Calu3 (cell line): ENCODE measurements around the gene HLA-B. TPM values are rescaled to one million over a fixed set of nuclear protein-coding genes. Genes with fewer than 3 reads are reported as not detected.

Experiments used
- BruUV-seq: library from RNA; stranded (reverse); fragments of 400-500 nt; replicated peaks from 2 replicates; lab custom pipeline; 2021; lab: Mats Ljungman, UMichigan
- CTCF ChIA-PET: fragments of 300-600 bp; sonication (Branson Sonifier 250); formaldehyde crosslinking; loops from one replicate; lab custom pipeline; 2022; ENCODE audit warnings: antibody characterized with exemption; lab: Charles Lee
- DNase-seq: peaks from one replicate; pipeline ENCODE4 v3.0.0; 2022
- H3K27ac Mint-ChIP-seq: one replicate; pipeline ENCODE4 v1.8.0; 2022; ENCODE audit warnings: mixed read lengths; ENCODE audit not compliant: unreplicated experiment
- H3K27me3 Mint-ChIP-seq: one replicate; pipeline ENCODE4 v1.8.0; 2022; ENCODE audit warnings: mixed read lengths; ENCODE audit not compliant: unreplicated experiment
- H3K36me3 Mint-ChIP-seq: one replicate; pipeline ENCODE4 v1.8.0; 2022; ENCODE audit warnings: mild to moderate bottlenecking, moderate library complexity, mixed read lengths; ENCODE audit not compliant: insufficient read depth, unreplicated experiment
- H3K4me1 Mint-ChIP-seq: one replicate; pipeline ENCODE4 v1.8.0; 2022; ENCODE audit warnings: mild to moderate bottlenecking, low read depth, mixed read lengths; ENCODE audit not compliant: unreplicated experiment
- H3K4me3 Mint-ChIP-seq: one replicate; pipeline ENCODE4 v1.8.0; 2022; ENCODE audit warnings: mild to moderate bottlenecking, low read depth, moderate library complexity, mixed read lengths; ENCODE audit not compliant: unreplicated experiment
- H3K9me3 Mint-ChIP-seq: one replicate; pipeline ENCODE4 v1.8.0; 2022; ENCODE audit warnings: low read depth, mixed read lengths; ENCODE audit not compliant: unreplicated experiment
- intact Hi-C: fragments of 100-400 bp; cut with micrococcal nuclease; formaldehyde crosslinking; loops from one replicate; pipeline ENCODE4 v1.10.0; 2022; ENCODE audit not compliant: unreplicated experiment
- total RNA-seq: library from RNA; stranded (reverse); gene quantifications from 2 replicates; pipeline ENCODE4 v1.2.3, GENCODE V29; 2022
- TF ChIP-seq, protein P1 (sequence below): fragments of 200-600 bp; IDR thresholded peaks from one replicate; pipeline ENCODE4 v1.8.0; 2022; ENCODE audit warnings: antibody characterized with exemption; ENCODE audit not compliant: unreplicated experiment

Gene HLA-B
- total RNA-seq, 1 experiment from 2014 or later = 1,078 TPM

DNA sequence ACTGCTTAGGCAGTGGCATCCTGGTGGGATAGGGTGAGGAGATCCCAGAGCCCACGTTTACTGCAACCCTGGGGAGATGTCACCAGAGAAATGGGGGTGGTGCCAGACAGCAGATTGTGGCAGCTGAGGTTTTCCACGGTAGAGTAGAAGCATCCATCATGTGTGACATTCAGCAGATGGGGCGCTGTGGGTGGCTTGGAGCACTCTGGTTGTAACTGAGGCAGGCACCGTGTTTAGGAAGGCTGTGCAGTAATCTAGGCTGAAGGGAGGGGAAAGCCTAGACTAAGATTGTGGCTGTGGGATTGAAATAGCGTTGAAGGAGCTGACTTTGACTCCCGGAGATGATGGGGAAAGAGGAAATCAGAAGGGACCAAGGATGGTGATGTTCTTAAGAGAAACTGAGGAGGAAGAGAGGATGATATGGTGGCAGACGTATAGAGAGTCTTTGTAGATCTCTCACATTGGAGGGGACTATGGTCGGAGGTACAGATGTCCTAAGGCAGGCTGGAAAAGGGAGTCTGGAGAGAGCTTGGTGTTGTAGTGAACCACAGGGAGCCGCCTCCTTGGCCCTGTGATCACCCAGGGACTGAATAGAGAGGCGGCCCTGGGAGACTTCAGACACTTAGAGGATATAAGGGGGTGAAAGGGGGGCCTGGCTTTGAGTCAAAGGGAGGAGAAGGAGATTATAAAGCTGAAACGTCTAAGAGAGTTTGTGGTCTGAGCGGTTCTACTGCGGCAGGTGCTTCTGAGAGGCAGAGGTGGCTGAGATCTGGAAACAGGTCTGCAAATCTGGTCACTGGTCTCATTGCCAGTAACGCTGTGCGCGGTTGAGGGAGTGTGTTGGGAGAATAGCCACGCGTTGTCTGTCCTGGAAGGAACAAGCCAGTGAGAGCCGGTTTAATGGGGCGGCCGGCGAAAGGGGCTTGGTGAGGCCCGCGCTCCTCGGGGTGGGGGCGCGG, 45.6 kb upstream of the HLA-B start:
- Mint-ChIP-seq H3K9me3 (no peaks in the 10 kb centered on the region), H3K27ac (peak overlapping the region; percentile 64), H3K36me3 (peaks cover 64% of the 10 kb centered on the region), H3K4me1 (peaks cover 58% of the 10 kb centered on the region), H3K4me3 (peak overlapping the region; percentile 95), H3K27me3 (no peaks in the 10 kb centered on the region)
- DNase-seq = no peak
- BruUV-seq = no TSS peak
- CTCF ChIA-PET = interaction anchor here (0.6 to 5.5 kb wide), 5 partner anchors 20 to 196 kb away, joined by 3 to 84 read pairs (median 4); no protein-coding TSS in a partner anchor
- intact Hi-C loops = loop anchor here (5.0 kb wide), 1 partner anchor 145 kb away; the partner anchor contains the start of genes ATP6V1G2 and NFKBIL1
- TF ChIP-seq, protein P1, sequence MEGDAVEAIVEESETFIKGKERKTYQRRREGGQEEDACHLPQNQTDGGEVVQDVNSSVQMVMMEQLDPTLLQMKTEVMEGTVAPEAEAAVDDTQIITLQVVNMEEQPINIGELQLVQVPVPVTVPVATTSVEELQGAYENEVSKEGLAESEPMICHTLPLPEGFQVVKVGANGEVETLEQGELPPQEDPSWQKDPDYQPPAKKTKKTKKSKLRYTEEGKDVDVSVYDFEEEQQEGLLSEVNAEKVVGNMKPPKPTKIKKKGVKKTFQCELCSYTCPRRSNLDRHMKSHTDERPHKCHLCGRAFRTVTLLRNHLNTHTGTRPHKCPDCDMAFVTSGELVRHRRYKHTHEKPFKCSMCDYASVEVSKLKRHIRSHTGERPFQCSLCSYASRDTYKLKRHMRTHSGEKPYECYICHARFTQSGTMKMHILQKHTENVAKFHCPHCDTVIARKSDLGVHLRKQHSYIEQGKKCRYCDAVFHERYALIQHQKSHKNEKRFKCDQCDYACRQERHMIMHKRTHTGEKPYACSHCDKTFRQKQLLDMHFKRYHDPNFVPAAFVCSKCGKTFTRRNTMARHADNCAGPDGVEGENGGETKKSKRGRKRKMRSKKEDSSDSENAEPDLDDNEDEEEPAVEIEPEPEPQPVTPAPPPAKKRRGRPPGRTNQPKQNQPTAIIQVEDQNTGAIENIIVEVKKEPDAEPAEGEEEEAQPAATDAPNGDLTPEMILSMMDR = no peak

- H3K27ac Mint-ChIP-seq = peak overlapping the region; percentile 24
- H3K27me3 Mint-ChIP-seq = no peaks in the 10 kb centered on the region
- CTCF ChIA-PET = interaction anchor here (0.6 to 5.5 kb wide), 10 partner anchors 22 to 497 kb away, joined by 3 to 84 read pairs (median 4); no protein-coding TSS in a partner anchor
- H3K4me1 Mint-ChIP-seq = peaks cover 46% of the 10 kb centered on the region
- peak; percentile 79 for DNase-seq
- H3K36me3 Mint-ChIP-seq = peaks cover 62% of the 10 kb centered on the region
- TF ChIP-seq, protein P1 = no peak
- intact Hi-C loops = loop anchor here (2.0 to 5.0 kb wide), 2 partner anchors 91 to 146 kb away; partner anchors contain the start of genes ATP6V1G2 and NFKBIL1
- no peaks in the 10 kb centered on the region for H3K9me3 Mint-ChIP-seq
- H3K4me3 Mint-ChIP-seq = peak overlapping the region; percentile 95
- BruUV-seq = no TSS peak
These were observed 44.4 kb upstream of the HLA-B start for GRCh38 chr6:31401403-31401802.

DNA sequence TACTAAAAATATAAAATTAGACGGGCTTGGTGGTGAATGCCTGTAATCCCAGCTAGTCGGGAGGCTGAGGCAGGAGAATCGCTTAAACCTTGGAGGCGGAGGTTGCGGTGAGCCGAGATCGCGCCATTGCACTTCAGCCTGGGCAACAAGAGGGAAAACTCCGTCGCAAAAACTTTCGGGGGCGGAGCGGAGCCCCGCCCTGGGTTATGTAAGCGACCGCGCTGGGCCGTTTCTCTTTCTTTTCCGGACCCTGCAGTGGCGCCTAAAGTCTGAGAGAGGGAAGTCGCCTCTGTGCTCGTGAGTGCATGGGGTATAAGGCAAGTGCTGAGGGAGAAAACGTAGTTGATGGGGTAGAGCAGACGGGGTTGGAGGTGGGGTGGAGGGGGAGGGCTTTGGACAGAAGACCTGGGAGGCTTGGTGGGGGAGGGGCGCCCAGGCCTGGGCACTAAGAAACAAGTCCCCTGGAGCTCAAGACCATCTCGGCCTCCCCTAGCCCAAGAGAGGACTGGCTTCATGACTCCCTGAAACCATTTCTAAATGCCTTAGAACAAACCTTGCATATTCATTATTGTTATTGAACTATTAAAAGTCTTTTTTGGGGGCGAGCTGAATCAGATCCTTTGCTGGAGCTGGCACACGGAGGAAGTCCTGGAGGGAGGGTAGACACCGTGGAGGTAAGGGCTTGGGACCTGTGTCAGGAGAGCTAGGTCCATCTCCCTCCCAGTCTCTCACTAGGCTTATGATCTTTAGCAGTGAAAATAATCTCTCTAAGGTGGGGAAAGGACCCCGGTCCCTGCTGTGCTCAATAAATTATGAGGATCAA, 43.7 kb upstream of the HLA-B start:
- Mint-ChIP-seq H3K4me3 (peak overlapping the region; percentile 95), H3K36me3 (peaks cover 60% of the 10 kb centered on the region), H3K9me3 (no peaks in the 10 kb centered on the region), H3K27me3 (no peaks in the 10 kb centered on the region), H3K27ac (peak overlapping the region; percentile 24), H3K4me1 (peaks cover 39% of the 10 kb centered on the region)
- CTCF ChIA-PET = interaction anchor here (0.6 to 5.5 kb wide), 11 partner anchors 21 to 497 kb away, joined by 3 to 84 read pairs (median 3); no protein-coding TSS in a partner anchor
- intact Hi-C loops = loop anchor here (2.0 to 5.0 kb wide), 2 partner anchors 92 to 147 kb away; partner anchors contain the start of genes ATP6V1G2 and NFKBIL1
- TSS peak; percentile 52 for BruUV-seq
- TF ChIP-seq, protein P1 = no peak
- peak; percentile 76 for DNase-seq
